Hepatocyte (in vitro differentiated cells): Measurements from ENCODE around the gene KRTAP13-3. TPM values are rescaled to one million over a fixed set of nuclear protein-coding genes. Genes with fewer than 3 reads are reported as not detected.

ENCODE experiments used
- DNase-seq: peaks from one replicate; pipeline ENCODE4 v3.0.0-alpha.2; 2016; ENCODE audit warnings: low spot score
- H2AFZ ChIP-seq: fragments of 200-600 bp; sonication (generic); 2 replicates; pipeline ENCODE4 v1.6.0; 2016; ENCODE audit warnings: antibody characterized with exemption, mild to moderate bottlenecking
- H3K27ac ChIP-seq: fragments of 200-600 bp; sonication (generic); 2 replicates; pipeline ENCODE4 v1.5.1; 2016; ENCODE audit warnings: mild to moderate bottlenecking
- H3K27me3 ChIP-seq: fragments of 200-600 bp; sonication (generic); 2 replicates; pipeline ENCODE4 v1.6.1; 2016
- H3K36me3 ChIP-seq: fragments of 200-600 bp; sonication (generic); replicated peaks from 2 replicates; pipeline ENCODE4 v1.5.1; 2016; ENCODE audit warnings: low read depth; ENCODE audit not compliant: insufficient read depth
- H3K4me1 ChIP-seq: fragments of 200-600 bp; sonication (generic); 2 replicates; pipeline ENCODE4 v1.5.1; 2016; ENCODE audit warnings: mild to moderate bottlenecking, moderate library complexity; ENCODE audit not compliant: insufficient read depth
- H3K4me2 ChIP-seq: fragments of 200-600 bp; sonication (generic); 2 replicates; pipeline ENCODE4 v1.6.0; 2016
- H3K4me3 ChIP-seq: fragments of 200-600 bp; sonication (generic); 2 replicates; pipeline ENCODE4 v1.5.1; 2016; ENCODE audit warnings: mild to moderate bottlenecking
- H3K79me2 ChIP-seq: fragments of 200-600 bp; sonication (generic); 2 replicates; pipeline ENCODE4 v1.6.0; 2017; ENCODE audit warnings: mild to moderate bottlenecking
- H3K9me2 ChIP-seq: fragments of 200-600 bp; sonication (generic); replicated peaks from 2 replicates; pipeline ENCODE4 v1.6.0; 2017; ENCODE audit warnings: mild to moderate bottlenecking; ENCODE audit not compliant: insufficient read depth
- H3K9me3 ChIP-seq: fragments of 200-600 bp; sonication (generic); 2 replicates; pipeline ENCODE4 v1.5.1; 2016; ENCODE audit warnings: low read depth, mild to moderate bottlenecking
- H4K20me1 ChIP-seq: fragments of 200-600 bp; sonication (generic); 2 replicates; pipeline ENCODE4 v1.6.0; 2016; ENCODE audit warnings: mild to moderate bottlenecking; ENCODE audit not compliant: insufficient read depth, poor library complexity, severe bottlenecking
- EZH2 ChIP-seq: fragments of 200-600 bp; sonication (generic); IDR thresholded peaks from 2 replicates; pipeline ENCODE4 v1.6.1; 2016; ENCODE audit warnings: antibody characterized with exemption, mild to moderate bottlenecking, borderline replicate concordance
- EZH2phosphoT487 ChIP-seq: fragments of 200-600 bp; sonication (generic); IDR thresholded peaks from one replicate; pipeline ENCODE4 v1.6.1; 2018; ENCODE audit warnings: antibody characterized with exemption, mild to moderate bottlenecking, low read depth, moderate library complexity; ENCODE audit not compliant: unreplicated experiment, severe bottlenecking
- WGBS: methylation state at CpG from one replicate; pipeline ENCODE4 v1.1.6; 2016; ENCODE audit warnings: low lambda C conversion rate; ENCODE audit errors: missing lambda C conversion rate; 5-methylcytosine and 5-hydroxymethylcytosine counted together
- polyA plus RNA-seq: library from polyadenylated mRNA; unstranded; fragments of >200 nt; fragmentation: Nextera tagmentation; extraction: Ambion mirVana; gene quantifications from 2 replicates; pipeline ENCODE4 v1.2.1, GENCODE V29; 2016
- total RNA-seq: library from RNA; depleted of rRNA; stranded (reverse); fragments of >200 nt; gene quantifications from 2 replicates; pipeline ENCODE4 v1.2.3, GENCODE V29; 2014
- TF ChIP-seq, protein P1 (sequence below): fragments of 200-600 bp; sonication (generic); IDR thresholded peaks from 2 replicates; pipeline ENCODE4 v1.5.1; 2016; ENCODE audit warnings: antibody characterized with exemption, mild to moderate bottlenecking; ENCODE audit not compliant: poor library complexity

The KRTAP13-3 gene
- total and polyA plus RNA-seq, 2 experiments from 2014 or later: not detected

DNA sequence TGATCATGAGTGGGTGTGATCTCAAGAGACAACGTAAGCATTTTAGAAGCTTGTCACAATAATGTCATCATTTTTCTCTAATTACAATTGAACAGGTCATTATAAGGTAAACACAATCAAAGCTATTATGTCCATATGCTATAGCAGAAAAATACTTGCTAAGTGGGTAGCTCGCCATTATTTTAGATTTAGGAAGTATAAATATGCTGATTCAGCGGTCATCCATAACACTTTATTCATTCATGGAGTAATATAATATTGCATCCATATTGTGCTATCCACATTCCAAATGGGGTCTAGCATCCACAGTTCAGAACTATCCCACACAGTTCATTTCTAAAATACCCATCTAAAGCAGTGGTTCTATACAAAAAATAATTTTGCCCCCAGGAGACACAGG, 22.8 kb upstream of the KRTAP13-3 start:
- no peaks in the 10 kb centered on the region for H3K27me3 ChIP-seq
- H3K4me1 ChIP-seq: peaks cover 3% of the 10 kb centered on the region
- 89% methylated on average over 3 of the region's 3 CpGs for WGBS
- no peak overlapping the region for H3K4me2 ChIP-seq
- H3K9me3 ChIP-seq: no peaks in the 10 kb centered on the region
- TF ChIP-seq, protein P1, sequence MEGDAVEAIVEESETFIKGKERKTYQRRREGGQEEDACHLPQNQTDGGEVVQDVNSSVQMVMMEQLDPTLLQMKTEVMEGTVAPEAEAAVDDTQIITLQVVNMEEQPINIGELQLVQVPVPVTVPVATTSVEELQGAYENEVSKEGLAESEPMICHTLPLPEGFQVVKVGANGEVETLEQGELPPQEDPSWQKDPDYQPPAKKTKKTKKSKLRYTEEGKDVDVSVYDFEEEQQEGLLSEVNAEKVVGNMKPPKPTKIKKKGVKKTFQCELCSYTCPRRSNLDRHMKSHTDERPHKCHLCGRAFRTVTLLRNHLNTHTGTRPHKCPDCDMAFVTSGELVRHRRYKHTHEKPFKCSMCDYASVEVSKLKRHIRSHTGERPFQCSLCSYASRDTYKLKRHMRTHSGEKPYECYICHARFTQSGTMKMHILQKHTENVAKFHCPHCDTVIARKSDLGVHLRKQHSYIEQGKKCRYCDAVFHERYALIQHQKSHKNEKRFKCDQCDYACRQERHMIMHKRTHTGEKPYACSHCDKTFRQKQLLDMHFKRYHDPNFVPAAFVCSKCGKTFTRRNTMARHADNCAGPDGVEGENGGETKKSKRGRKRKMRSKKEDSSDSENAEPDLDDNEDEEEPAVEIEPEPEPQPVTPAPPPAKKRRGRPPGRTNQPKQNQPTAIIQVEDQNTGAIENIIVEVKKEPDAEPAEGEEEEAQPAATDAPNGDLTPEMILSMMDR: no peak
- TF ChIP-seq EZH2 (no peak), EZH2phosphoT487 (no peak)
- no peaks in the 10 kb centered on the region for H3K9me2 ChIP-seq
- no peak overlapping the region for H3K4me3 ChIP-seq
- DNase-seq: no peak
- no peaks in the 10 kb centered on the region for H3K79me2 ChIP-seq
- no peak overlapping the region for H2AFZ ChIP-seq
- no peaks in the 10 kb centered on the region for H4K20me1 ChIP-seq
- no peak overlapping the region for H3K27ac ChIP-seq
- no peaks in the 10 kb centered on the region for H3K36me3 ChIP-seq

DNA sequence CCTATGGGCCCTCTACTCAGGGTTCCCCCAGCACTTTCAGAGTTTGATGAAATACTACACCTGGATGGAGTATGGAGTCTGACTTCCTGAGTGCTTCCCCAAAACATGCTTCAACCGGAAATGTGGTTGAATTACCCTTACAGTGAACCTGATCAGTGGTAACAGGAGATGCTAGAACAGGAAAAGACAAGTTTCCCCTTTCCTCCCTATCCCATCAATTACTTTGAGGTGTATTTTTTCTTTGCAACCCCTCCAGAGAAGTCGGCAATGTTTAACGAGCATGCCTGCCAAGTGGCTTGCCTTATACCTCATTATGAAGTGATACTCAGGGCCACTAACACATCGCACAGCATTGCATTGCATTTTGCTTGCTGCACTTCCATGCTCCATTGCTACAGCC, 21.3 kb upstream of the KRTAP13-3 start:
- Histone ChIP-seq H3K36me3 (no peaks in the 10 kb centered on the region), H3K27ac (no peak overlapping the region), H3K4me3 (no peak overlapping the region), H3K9me2 (no peaks in the 10 kb centered on the region), H3K79me2 (no peaks in the 10 kb centered on the region), H3K4me1 (peaks cover 6% of the 10 kb centered on the region), H2AFZ (no peak overlapping the region), H3K9me3 (no peaks in the 10 kb centered on the region), H3K27me3 (no peaks in the 10 kb centered on the region), H3K4me2 (no peak overlapping the region), H4K20me1 (no peaks in the 10 kb centered on the region)
- no peak for DNase-seq
- TF ChIP-seq EZH2phosphoT487 (no peak), EZH2 (no peak)
- TF ChIP-seq, protein P1: no peak
- WGBS: 69% methylated on average over 4 of the region's 4 CpGs

DNA sequence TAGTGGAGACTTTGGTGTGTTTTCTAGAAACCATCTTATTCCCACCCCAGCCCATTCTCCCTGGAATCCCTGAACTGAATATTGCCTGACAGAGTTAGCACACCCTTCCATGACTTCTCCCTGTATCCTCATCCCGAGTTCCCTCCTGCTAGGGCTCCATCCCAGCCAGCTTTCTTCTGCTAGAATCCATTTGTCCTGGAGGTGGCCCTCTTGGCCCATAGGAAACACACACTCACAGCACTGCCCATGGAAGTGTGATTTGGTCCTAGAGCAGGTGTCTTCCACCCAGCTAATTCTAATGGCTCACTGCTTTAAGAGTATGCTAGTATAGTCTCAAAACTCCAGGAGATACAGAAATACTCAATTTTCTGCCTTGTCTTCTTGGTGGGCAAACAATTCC, 18.5 kb upstream of the KRTAP13-3 start:
- 73% methylated on average over 1 of the region's 1 CpG for WGBS
- no peak for TF ChIP-seq EZH2
- TF ChIP-seq, protein P1: no peak
- no peak for TF ChIP-seq EZH2phosphoT487
- no peak overlapping the region for H3K4me3 ChIP-seq

DNA sequence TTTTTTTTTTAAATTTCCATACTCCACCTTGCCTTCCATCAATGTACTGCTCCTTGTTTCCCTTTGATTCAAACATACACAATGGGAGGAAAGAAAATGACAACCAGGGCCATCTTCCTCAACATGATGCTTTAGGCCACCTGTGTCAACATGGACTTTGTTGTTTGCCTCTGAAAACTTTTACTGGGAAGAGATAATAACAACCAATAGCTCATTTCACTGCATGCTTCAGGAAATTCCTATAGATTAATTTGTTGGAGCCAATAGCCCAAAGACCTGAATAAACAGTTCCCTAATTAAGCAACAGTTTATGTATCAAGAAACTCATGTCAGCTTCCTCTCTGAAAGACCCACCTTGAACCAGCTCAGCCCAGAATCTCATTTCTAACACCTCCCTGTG, 17.5 kb upstream of the KRTAP13-3 start:
- peaks cover 6% of the 10 kb centered on the region for H3K4me1 ChIP-seq
- no peaks in the 10 kb centered on the region for H3K9me3 ChIP-seq
- no peaks in the 10 kb centered on the region for H3K79me2 ChIP-seq
- no peaks in the 10 kb centered on the region for H4K20me1 ChIP-seq
- no peak overlapping the region for H3K27ac ChIP-seq
- H2AFZ ChIP-seq: no peak overlapping the region
- H3K27me3 ChIP-seq: no peaks in the 10 kb centered on the region
- DNase-seq: no peak
- H3K36me3 ChIP-seq: no peaks in the 10 kb centered on the region
- H3K4me3 ChIP-seq: no peak overlapping the region
- TF ChIP-seq EZH2 (no peak), EZH2phosphoT487 (no peak)
- TF ChIP-seq, protein P1: no peak
- no peak overlapping the region for H3K4me2 ChIP-seq
- H3K9me2 ChIP-seq: no peaks in the 10 kb centered on the region

More for the DNA sequence above, 18.5 kb upstream of the KRTAP13-3 start:
- no peaks in the 10 kb centered on the region for H3K9me2 ChIP-seq
- H3K4me1 ChIP-seq: peaks cover 6% of the 10 kb centered on the region
- no peaks in the 10 kb centered on the region for H4K20me1 ChIP-seq
- no peaks in the 10 kb centered on the region for H3K79me2 ChIP-seq
- H3K27me3 ChIP-seq: no peaks in the 10 kb centered on the region
- DNase-seq: no peak
- H3K27ac ChIP-seq: no peak overlapping the region
- no peak overlapping the region for H2AFZ ChIP-seq
- no peaks in the 10 kb centered on the region for H3K36me3 ChIP-seq
- no peak overlapping the region for H3K4me2 ChIP-seq
- H3K9me3 ChIP-seq: no peaks in the 10 kb centered on the region
